K562 (cell line): ENCODE data around the gene SHISA8. TPM values are rescaled to one million over a fixed set of nuclear protein-coding genes. Genes with fewer than 3 reads are reported as not detected.

Source experiments
- ATAC-seq: fragments of 200-7000 bp; cut with Tn5 transposase; 3 replicates; pipeline ENCODE4 v1.9.1; 2020; ENCODE audit warnings: moderate library complexity
- BruUV-seq: library from RNA; stranded (reverse); fragments of 400-500 nt; replicated peaks from 2 replicates; lab custom pipeline; 2021; lab: Mats Ljungman, UMichigan
- CTCF ChIA-PET: fragments of 300-600 bp; formaldehyde crosslinking; extraction: SDS; loops from one replicate; lab custom pipeline; 2021; ENCODE audit warnings: low intra/inter-chr PET ratio; lab: Yijun Ruan, JAX
- POLR2A ChIA-PET: fragments of 300-600, 350-650 bp; sonication (Branson Sonifier 250); formaldehyde crosslinking; extraction: SDS; loops from one replicate; lab custom pipeline; 2021; ENCODE audit warnings: antibody characterized with exemption, inconsistent platforms; lab: Yijun Ruan, JAX
- DNase-seq, 4 experiments: peaks; one replicate each; pipeline versions ENCODE4 v3.0.0 to v3.0.0-alpha.2; 2011 to 2018; ENCODE audit warnings: low spot score in 3 of 4, mixed read lengths in 3 of 4; ENCODE audit errors: extremely low read depth in 1 of 4
- FAIRE-seq: peaks from 2 replicates; lab custom pipeline; 2011; peaks lifted over from hg19 to GRCh38; lab: Jason Lieb, UNC
- H2AFZ ChIP-seq: 2 replicates; pipeline ENCODE4 v1.6.0; 2011; ENCODE audit warnings: low read depth, low read length, control low read depth, inconsistent platforms
- H3K27ac ChIP-seq: fragments of 200-600 bp; 3 replicates; pipeline ENCODE4 v1.8.0; 2011; ENCODE audit warnings: low read depth, mild to moderate bottlenecking, control low read depth, inconsistent platforms, low read length, moderate library complexity, mixed read lengths; ENCODE audit errors: extremely low read depth
- H3K27me3 ChIP-seq, 2 experiments: fragments of 300-600 bp in 1 of 2; 2 replicates in 1 of 2; 3 replicates in 1 of 2; pipeline versions ENCODE4 v1.6.0 to v1.8.0; 2011; ENCODE audit warnings: inconsistent platforms in 2 of 2, low read length in 2 of 2, mild to moderate bottlenecking in 1 of 2, mixed read lengths in 1 of 2, moderate library complexity in 1 of 2; ENCODE audit not compliant: control insufficient read depth in 2 of 2, insufficient read depth in 2 of 2
- H3K36me3 ChIP-seq: fragments of 300-600 bp; 3 replicates; pipeline ENCODE4 v1.8.0; 2011; ENCODE audit warnings: mild to moderate bottlenecking, low read length, inconsistent platforms; ENCODE audit not compliant: control insufficient read depth, insufficient read depth
- H3K4me1 ChIP-seq, 2 experiments: fragments of 200-600 bp in 1 of 2; replicated peaks in 1 of 2; 2 replicates in 1 of 2; 3 replicates in 1 of 2; pipeline versions ENCODE4 v1.5.1 to v1.8.0; 2011; ENCODE audit warnings: inconsistent platforms in 2 of 2, low read length in 2 of 2, mild to moderate bottlenecking in 1 of 2, mixed read lengths in 1 of 2, moderate library complexity in 1 of 2; ENCODE audit not compliant: control insufficient read depth in 2 of 2, insufficient read depth in 2 of 2
- H3K4me2 ChIP-seq: 2 replicates; pipeline ENCODE4 v1.6.1; 2011; ENCODE audit warnings: low read length, control low read depth, inconsistent platforms, mixed read lengths; ENCODE audit not compliant: insufficient read depth
- H3K4me3 ChIP-seq: fragments of 200-600 bp; sonication (generic), shearing (Covaris generic); 2 replicates; pipeline ENCODE4 v1.5.1; 2016; ENCODE audit warnings: control low read depth, inconsistent platforms
- H3K79me2 ChIP-seq: fragments of 200-600 bp; 3 replicates; pipeline ENCODE4 v1.8.0; 2011; ENCODE audit warnings: low read length, inconsistent platforms; ENCODE audit not compliant: control insufficient read depth, insufficient read depth
- H3K9ac ChIP-seq, 2 experiments: 2 replicates each; pipeline versions ENCODE4 v1.6.0 to v1.6.1; 2011; ENCODE audit warnings: low read depth in 2 of 2, low read length in 2 of 2, control low read depth in 1 of 2, inconsistent platforms in 1 of 2, mild to moderate bottlenecking in 1 of 2, mixed read lengths in 1 of 2; ENCODE audit not compliant: insufficient read depth in 1 of 2
- H3K9me1 ChIP-seq: one replicate; pipeline ENCODE4 v1.6.0; 2011; ENCODE audit warnings: inconsistent platforms, mild to moderate bottlenecking, low read length, moderate library complexity; ENCODE audit not compliant: control insufficient read depth, insufficient read depth
- H3K9me3 ChIP-seq: replicated peaks from 2 replicates; pipeline ENCODE4 v1.5.1; 2011; ENCODE audit warnings: low read depth, low read length, inconsistent platforms; ENCODE audit not compliant: control insufficient read depth, insufficient read depth
- H4K20me1 ChIP-seq: replicated peaks from 2 replicates; pipeline ENCODE4 v1.6.1; 2011; ENCODE audit warnings: low read length, inconsistent platforms, mixed read lengths; ENCODE audit not compliant: control insufficient read depth, insufficient read depth
- ATF2 ChIP-seq: sonication (generic); formaldehyde crosslinking; IDR thresholded peaks from 2 replicates; pipeline ENCODE4 v1.8.1; 2022; ENCODE audit warnings: missing genetic modification reagents
- CC2D1A ChIP-seq: fragments of 450-650 bp; IDR thresholded peaks from 2 replicates; pipeline ENCODE4 v1.6.1; 2017; ENCODE audit warnings: mild to moderate bottlenecking
- CUX1 ChIP-seq: fragments of 200-800 bp; sonication (Bioruptor generic); IDR thresholded peaks from 2 replicates; pipeline ENCODE4 v1.6.1; 2016; ENCODE audit warnings: missing genetic modification characterization, missing compliant biosample characterization
- EGR1 ChIP-seq: fragments of 450-650 bp; conservative IDR thresholded peaks from 2 replicates; pipeline ENCODE4 v1.6.1; 2017; ENCODE audit warnings: mild to moderate bottlenecking
- GTF2E2 ChIP-seq: fragments of 200-800 bp; sonication (Bioruptor generic); IDR thresholded peaks from 2 replicates; pipeline ENCODE4 v1.6.1; 2016; ENCODE audit warnings: missing genetic modification characterization, missing compliant biosample characterization
- NCOA2 ChIP-seq, 2 experiments: fragments of 450-650 bp; IDR thresholded peaks; 2 replicates each; pipeline ENCODE4 v1.6.1; 2018; ENCODE audit warnings: mild to moderate bottlenecking in 2 of 2, moderate library complexity in 1 of 2; ENCODE audit not compliant: partially characterized antibody in 2 of 2
- POLR2G ChIP-seq: fragments of 200-400 bp; formaldehyde crosslinking; IDR thresholded peaks from 2 replicates; pipeline ENCODE4 v1.6.1; 2017; ENCODE audit warnings: low read depth, mild to moderate bottlenecking, antibody characterized with exemption, low read length, moderate library complexity
- RBFOX2 ChIP-seq: fragments of 200-400 bp; formaldehyde crosslinking; IDR thresholded peaks from 2 replicates; pipeline ENCODE4 v1.6.1; 2017; ENCODE audit warnings: low read depth, mild to moderate bottlenecking, low read length, moderate library complexity
- RBM22 ChIP-seq: fragments of 200-400 bp; formaldehyde crosslinking; IDR thresholded peaks from 2 replicates; pipeline ENCODE4 v1.6.1; 2018; ENCODE audit warnings: low read length, low read depth; ENCODE audit not compliant: poor library complexity, severe bottlenecking
- TEAD4 ChIP-seq, 2 experiments: sonication (generic) in 1 of 2; formaldehyde crosslinking in 1 of 2; IDR thresholded peaks; 2 replicates each; pipeline versions ENCODE4 v1.6.1 to v1.8.0; 2012 to 2022; ENCODE audit warnings: borderline replicate concordance in 1 of 2, inconsistent platforms in 1 of 2, low read length in 1 of 2, mild to moderate bottlenecking in 1 of 2, missing genetic modification reagents in 1 of 2
- WGBS: fragments of 100-300 bp; shearing (Covaris generic); methylation state at CpG from one replicate; pipeline ENCODE4 v1.1.6; 2016; ENCODE audit warnings: low coverage, mixed read lengths; ENCODE audit not compliant: insufficient coverage; ENCODE audit errors: missing lambda C conversion rate; 5-methylcytosine and 5-hydroxymethylcytosine counted together
- in situ Hi-C: fragments of 300-500 bp; cut with MboI; formaldehyde crosslinking; loops from 4 replicates; pipeline ENCODE4 v1.15.0; 2018; ENCODE audit warnings: inconsistent platforms, mixed read lengths
- intact Hi-C: fragments of 100-400 bp; cut with micrococcal nuclease; formaldehyde crosslinking; loops from 2 replicates; pipeline ENCODE4 v1.14.2; 2022
- polyA plus RNA-seq, 8 experiments: library from polyadenylated mRNA; depleted of rRNA in 4 of 8; stranded (reverse) in 5 of 8; unstranded in 3 of 8; fragments of >200 nt; fragmentation: Nextera tagmentation in 2 of 8; fragmentation: Illumina TruSeq in 1 of 8; extraction: Ambion mirVana in 2 of 8; extraction: Trizol in 1 of 8; gene quantifications; 2 replicates each; pipeline versions ENCODE4 v1.2.1 to v1.2.3, GENCODE V29; 2011 to 2014; ENCODE audit warnings: inconsistent platforms in 1 of 8, missing spikeins in 1 of 8
- total RNA-seq, 7 experiments: library from RNA; depleted of rRNA in 6 of 7; stranded (reverse); fragments of >200 nt in 6 of 7; fragmentation: Illumina TruSeq in 2 of 7; extraction: Trizol in 2 of 7; gene quantifications; 2 replicates each; pipeline versions ENCODE4 v1.2.1 to v1.2.3, GENCODE V29; 2011 to 2021; ENCODE audit warnings: low replicate concordance in 1 of 7

The SHISA8 gene
- total and polyA plus RNA-seq, 9 of the 15 experiments (the other 6 are each of a cell fraction or from before 2014, with no cell fraction given) = 0.07 to 3.3 (median 1.1) TPM; not detected in 4

- H3K9me3 ChIP-seq = no peaks in the 10 kb centered on the region
- intact Hi-C loops (no loop called here), in situ Hi-C loops (no loop called here)
- no peak overlapping the region for H3K27ac ChIP-seq
- H3K36me3 ChIP-seq = no peaks in the 10 kb centered on the region
- H2AFZ ChIP-seq = no peak overlapping the region
- BruUV-seq = no TSS peak
- ChIA-PET POLR2A (interaction anchor here (0.6 to 1.1 kb wide), 3 partner anchors 9 to 111 kb away, joined by 3 read pairs; no protein-coding TSS in a partner anchor), CTCF (no interaction called here)
- H3K4me2 ChIP-seq = no peak overlapping the region
- ATAC-seq (no peak), FAIRE-seq (no peak), DNase-seq (no peak)
- H3K4me1 ChIP-seq = peaks cover 6 to 73% of the 10 kb centered on the region in 2 experiments; a peak in 4 of 5 replicates
- H4K20me1 ChIP-seq = no peaks in the 10 kb centered on the region
- H3K9ac ChIP-seq = peak overlapping the region in 1 of 2 experiments; percentile 71; a peak in 1 of 4 replicates
- H3K27me3 ChIP-seq = no peaks in the 10 kb centered on the region
- TF ChIP-seq EGR1 (peak; percentile 92), POLR2G (peak; percentile 68), RBM22 (peak; percentile 21), ATF2 (CRISPR knock-in tag) (no peak), RBFOX2 (peak; percentile 4; the same call in 1 of the 2 replicates), CUX1 (CRISPR knock-in tag) (no peak), TEAD4 (IDR thresholded peaks at IDR 0.05; ENCODE audit: low read length) (0 out of 2 replicates have a peak, but pooled peaks have one; percentile 16), TEAD4 (CRISPR knock-in tag; IDR thresholded peaks at IDR 0.05; ENCODE audit: borderline replicate concordance) (no peak), CC2D1A (no peak), NCOA2 (IDR thresholded peaks at IDR 0.05; ENCODE audit: partially characterized antibody in 2 of 2) (no peak), GTF2E2 (tag) (no peak)
- TF ChIP-seq, all 486 proteins: peak for 5
- Histone ChIP-seq H3K79me2 (no peaks in the 10 kb centered on the region), H3K4me3 (no peak overlapping the region), H3K9me1 (no peaks in the 10 kb centered on the region)
- WGBS = 79% methylated on average over 5 of the region's 14 CpGs
Observed at GRCh38 chr22:41928593-41929417, 13.9 kb upstream of the SHISA8 start.
